GM18909 (cell line): ENCODE results near the gene CAND2.

Source experiments
- ATAC-seq: cut with Tn5 transposase; IDR thresholded peaks from one replicate; pipeline ENCODE4 v1.9.1; 2021; ENCODE audit warnings: mild to moderate bottlenecking; ENCODE audit not compliant: unreplicated experiment, poor library complexity

Gene CAND2

GRCh38 chr3:12881858-12882257, 85.4 kb downstream of the CAND2 start:
- ATAC-seq, result peak; percentile 60

GRCh38 chr3:12882336-12883310, 86.1 kb downstream of the CAND2 start:
- ATAC-seq, result no peak

GRCh38 chr3:12884186-12884680, 87.8 kb downstream of the CAND2 start:
- ATAC-seq, result no peak
